IgD-negative memory B cell (primary cell): ENCODE data around the gene SF1. TPM values are rescaled to one million over a fixed set of nuclear protein-coding genes. Genes with fewer than 3 reads are reported as not detected.

Experiments used
- H3K27ac Mint-ChIP-seq, 3 donors: one replicate each; pipeline ENCODE4 v1.8.0; 2020 to 2022; ENCODE audit warnings: mild to moderate bottlenecking in 3 of 3, mixed read lengths in 3 of 3, moderate library complexity in 1 of 3
- H3K27me3 Mint-ChIP-seq: one replicate; pipeline ENCODE4 v1.8.0; 2021; ENCODE audit warnings: mixed read lengths
- H3K36me3 Mint-ChIP-seq: one replicate; pipeline ENCODE4 v1.8.0; 2020; ENCODE audit warnings: mild to moderate bottlenecking, mixed read lengths
- H3K4me1 Mint-ChIP-seq, 3 donors: one replicate each; pipeline ENCODE4 v1.8.0; 2020 to 2022; ENCODE audit warnings: mixed read lengths in 3 of 3, mild to moderate bottlenecking in 1 of 3
- H3K4me3 Mint-ChIP-seq, 4 donors: one replicate each; pipeline ENCODE4 v1.8.0; 2020 to 2022; ENCODE audit warnings: mild to moderate bottlenecking in 4 of 4, mixed read lengths in 4 of 4, moderate library complexity in 3 of 4
- H3K9me3 Mint-ChIP-seq, 3 donors: one replicate each; pipeline ENCODE4 v1.8.0; 2020 to 2021; ENCODE audit warnings: mixed read lengths in 3 of 3, mild to moderate bottlenecking in 1 of 3
- polyA plus RNA-seq: library from polyadenylated mRNA; unstranded; fragments of 300-500 nt; fragmentation: Illumina TruSeq; gene quantifications from one replicate; pipeline ENCODE4 v1.2.3, GENCODE V29; 2021

Gene SF1
- polyA plus RNA-seq, 1 donor from 2014 or later = 170 TPM

GRCh38 chr11:64754124-64754918 is 24.0 kb downstream of the SF1 start:
- H3K9me3 Mint-ChIP-seq = no peaks in the 10 kb centered on the region
- no peak overlapping the region for H3K27ac Mint-ChIP-seq
- no peaks in the 10 kb centered on the region for H3K27me3 Mint-ChIP-seq
- peaks cover 6% of the 10 kb centered on the region for H3K36me3 Mint-ChIP-seq
- H3K4me1 Mint-ChIP-seq = peaks cover 7 to 12% (median 10%) of the 10 kb centered on the region in 3 donors
- H3K4me3 Mint-ChIP-seq = no peak overlapping the region

- Mint-ChIP-seq H3K27ac (peak overlapping the region in 1 of 3 donors; percentile 64), H3K4me3 (no peak overlapping the region), H3K27me3 (no peaks in the 10 kb centered on the region), H3K4me1 (peaks cover 8 to 12% (median 10%) of the 10 kb centered on the region in 3 donors), H3K36me3 (peaks cover 6% of the 10 kb centered on the region), H3K9me3 (no peaks in the 10 kb centered on the region)
Observed at GRCh38 chr11:64753380-64754123, 24.8 kb downstream of the SF1 start.

- Mint-ChIP-seq H3K27ac (peak overlapping the region in 1 of 3 donors; percentile 64), H3K4me3 (peak overlapping the region in 1 of 4 donors; percentile 26), H3K9me3 (no peaks in the 10 kb centered on the region), H3K4me1 (peaks cover 10 to 14% (median 12%) of the 10 kb centered on the region in 3 donors), H3K27me3 (no peaks in the 10 kb centered on the region), H3K36me3 (peaks cover 8% of the 10 kb centered on the region)
Observed at GRCh38 chr11:64753019-64753379, 25.3 kb downstream of the SF1 start.

- Mint-ChIP-seq H3K4me1 (peaks cover 10 to 14% (median 14%) of the 10 kb centered on the region in 3 donors), H3K27ac (peak overlapping the region in 2 of 3 donors; percentile 50 to 83), H3K27me3 (no peaks in the 10 kb centered on the region), H3K9me3 (no peaks in the 10 kb centered on the region), H3K36me3 (peaks cover 8% of the 10 kb centered on the region), H3K4me3 (peak overlapping the region in 2 of 4 donors; percentile 3 to 42)
Observed at GRCh38 chr11:64752175-64752970, 26.0 kb downstream of the SF1 start.

GRCh38 chr11:64751580-64751979 is 26.8 kb downstream of the SF1 start:
- no peaks in the 10 kb centered on the region for H3K27me3 Mint-ChIP-seq
- peak overlapping the region in 1 of 3 donors; percentile 83 for H3K27ac Mint-ChIP-seq
- H3K9me3 Mint-ChIP-seq = no peaks in the 10 kb centered on the region
- peak overlapping the region in 1 of 4 donors; percentile 42 for H3K4me3 Mint-ChIP-seq
- H3K36me3 Mint-ChIP-seq = peaks cover 8% of the 10 kb centered on the region
- H3K4me1 Mint-ChIP-seq = peaks cover 10 to 14% (median 13%) of the 10 kb centered on the region in 3 donors

GRCh38 chr11:64751136-64751535 is 27.2 kb downstream of the SF1 start:
- H3K4me3 Mint-ChIP-seq = peak overlapping the region in 1 of 4 donors; percentile 63
- H3K4me1 Mint-ChIP-seq = peaks cover 10 to 17% (median 14%) of the 10 kb centered on the region in 3 donors
- peak overlapping the region in 1 of 3 donors; percentile 83 for H3K27ac Mint-ChIP-seq
- no peaks in the 10 kb centered on the region for H3K27me3 Mint-ChIP-seq
- H3K36me3 Mint-ChIP-seq = peaks cover 8% of the 10 kb centered on the region
- no peaks in the 10 kb centered on the region for H3K9me3 Mint-ChIP-seq

GRCh38 chr11:64750361-64751054 is 27.8 kb downstream of the SF1 start:
- Mint-ChIP-seq H3K4me3 (peak overlapping the region; percentile 36 to 63 (median 50)), H3K9me3 (no peaks in the 10 kb centered on the region), H3K27me3 (no peaks in the 10 kb centered on the region), H3K36me3 (peaks cover 8% of the 10 kb centered on the region), H3K4me1 (peaks cover 10 to 17% (median 14%) of the 10 kb centered on the region in 3 donors), H3K27ac (peak overlapping the region in 2 of 3 donors; percentile 61 to 83)

- Mint-ChIP-seq H3K4me1 (peaks cover 10 to 20% (median 16%) of the 10 kb centered on the region in 3 donors), H3K4me3 (peak overlapping the region in 2 of 4 donors; percentile 65 to 80), H3K27ac (peak overlapping the region in 2 of 3 donors; percentile 93 to 100), H3K9me3 (no peaks in the 10 kb centered on the region), H3K27me3 (no peaks in the 10 kb centered on the region), H3K36me3 (peaks cover 6% of the 10 kb centered on the region)
Observed at GRCh38 chr11:64747961-64748665, 30.2 kb downstream of the SF1 start.

- Mint-ChIP-seq H3K4me3 (peak overlapping the region; percentile 93 to 99 (median 96)), H3K27ac (peak overlapping the region; percentile 91 to 100 (median 98)), H3K36me3 (peaks cover 3% of the 10 kb centered on the region), H3K9me3 (no peaks in the 10 kb centered on the region), H3K27me3 (no peaks in the 10 kb centered on the region), H3K4me1 (peaks cover 10 to 23% (median 19%) of the 10 kb centered on the region in 3 donors)
Observed at GRCh38 chr11:64746486-64746885, 31.9 kb downstream of the SF1 start.

GRCh38 chr11:64745521-64746328 is 32.6 kb downstream of the SF1 start:
- H3K27ac Mint-ChIP-seq = peak overlapping the region; percentile 98 to 100 (median 99)
- peak overlapping the region; percentile 93 to 99 (median 96) for H3K4me3 Mint-ChIP-seq
- peaks cover 8 to 24% (median 18%) of the 10 kb centered on the region in 3 donors for H3K4me1 Mint-ChIP-seq
- peaks cover 3% of the 10 kb centered on the region for H3K36me3 Mint-ChIP-seq
- no peaks in the 10 kb centered on the region for H3K27me3 Mint-ChIP-seq
- no peaks in the 10 kb centered on the region for H3K9me3 Mint-ChIP-seq

GRCh38 chr11:64745189-64745520 is 33.2 kb downstream of the SF1 start:
- Mint-ChIP-seq H3K4me1 (peaks cover 2 to 24% (median 19%) of the 10 kb centered on the region in 3 donors), H3K27me3 (no peaks in the 10 kb centered on the region), H3K9me3 (no peaks in the 10 kb centered on the region), H3K36me3 (peaks cover 4% of the 10 kb centered on the region), H3K4me3 (peak overlapping the region; percentile 93 to 99 (median 96)), H3K27ac (peak overlapping the region; percentile 98 to 100 (median 99))

- Mint-ChIP-seq H3K4me1 (peaks cover 0 to 23% (median 18%) of the 10 kb centered on the region in 3 donors), H3K9me3 (no peaks in the 10 kb centered on the region), H3K27me3 (no peaks in the 10 kb centered on the region), H3K36me3 (peaks cover 4% of the 10 kb centered on the region), H3K27ac (peak overlapping the region; percentile 99 to 100 (median 99)), H3K4me3 (peak overlapping the region; percentile 96 to 100 (median 98))
Observed at GRCh38 chr11:64744544-64745188, 33.7 kb downstream of the SF1 start.
